H1 (cell line): ENCODE results near the gene RMDN2. TPM values are rescaled to one million over a fixed set of nuclear protein-coding genes. Genes with fewer than 3 reads are reported as not detected.

ENCODE experiments used
- CTCF ChIA-PET: fragments of 300-600 bp; sonication (Branson Sonifier 250); formaldehyde crosslinking; loops from one replicate; lab custom pipeline; 2021; ENCODE audit not compliant: partially characterized antibody; lab: Charles Lee
- POLR2A ChIA-PET: fragments of 300-600 bp; sonication (Branson Sonifier 250); formaldehyde crosslinking; loops from one replicate; lab custom pipeline; 2021; ENCODE audit warnings: inconsistent platforms; ENCODE audit not compliant: partially characterized antibody; lab: Charles Lee
- DNase-seq, 2 experiments: peaks; one replicate each; pipeline versions ENCODE4 v3.0.0 to v3.0.0-alpha.2; 2010 to 2022; ENCODE audit warnings: low spot score in 2 of 2, low read depth in 1 of 2, mixed read lengths in 1 of 2
- FAIRE-seq: peaks from 2 replicates; lab custom pipeline; 2011; peaks lifted over from hg19 to GRCh38; lab: Jason Lieb, UNC
- H2AFZ ChIP-seq: 2 replicates; pipeline ENCODE4 v1.8.1; 2012; ENCODE audit warnings: low read length, inconsistent platforms
- H2AK5ac ChIP-seq: 2 replicates; pipeline ENCODE4 v1.6.1; 2013; ENCODE audit warnings: low read depth, low read length
- H2BK120ac ChIP-seq: replicated peaks from 2 replicates; pipeline ENCODE3; 2013; ENCODE audit warnings: low read depth, low read length, inconsistent platforms
- H2BK12ac ChIP-seq: 2 replicates; pipeline ENCODE4 v1.6.1; 2013; ENCODE audit warnings: low read depth, low read length
- H2BK15ac ChIP-seq: 2 replicates; pipeline ENCODE4 v1.6.1; 2013; ENCODE audit warnings: low read length
- H2BK20ac ChIP-seq: 2 replicates; pipeline ENCODE4 v1.6.1; 2013; ENCODE audit warnings: low read length
- H2BK5ac ChIP-seq: 2 replicates; pipeline ENCODE4 v1.6.1; 2013; ENCODE audit warnings: low read depth, low read length
- H3K14ac ChIP-seq: 2 replicates; pipeline ENCODE4 v1.6.1; 2013; ENCODE audit warnings: inconsistent platforms; ENCODE audit not compliant: insufficient read length
- H3K18ac ChIP-seq: 2 replicates; pipeline ENCODE4 v1.6.1; 2013; ENCODE audit warnings: low read length; ENCODE audit errors: extremely low read depth
- H3K23ac ChIP-seq: 2 replicates; pipeline ENCODE4 v1.6.1; 2013; ENCODE audit warnings: inconsistent platforms; ENCODE audit not compliant: insufficient read length
- H3K23me2 ChIP-seq: 2 replicates; pipeline ENCODE4 v1.6.1; 2013; ENCODE audit warnings: low read depth, low read length
- H3K27ac ChIP-seq: 2 replicates; pipeline ENCODE4 v1.6.1; 2011; ENCODE audit warnings: low read depth, low read length, inconsistent platforms
- H3K27me3 ChIP-seq, 4 experiments: replicated peaks in 1 of 4; 1 replicate in 1 of 4; 2 replicates in 3 of 4; pipeline versions ENCODE4 v1.6.1 to v1.8.1; 2011 to 2013; ENCODE audit warnings: low read length in 3 of 4, mild to moderate bottlenecking in 3 of 4, inconsistent platforms in 2 of 4, mixed read lengths in 2 of 4, moderate library complexity in 1 of 4; ENCODE audit not compliant: control insufficient read depth in 3 of 4, insufficient read depth in 3 of 4; ENCODE audit errors: extremely low read depth in 1 of 4
- H3K36me3 ChIP-seq, 4 experiments: 2 replicates each; pipeline versions ENCODE4 v1.6.1 to v1.8.1; 2011 to 2013; ENCODE audit warnings: mild to moderate bottlenecking in 4 of 4, low read length in 3 of 4, moderate library complexity in 2 of 4, control low read depth in 1 of 4, inconsistent platforms in 1 of 4; ENCODE audit not compliant: insufficient read depth in 4 of 4, control insufficient read depth in 2 of 4
- H3K4ac ChIP-seq: replicated peaks from 2 replicates; pipeline ENCODE3; 2013; ENCODE audit warnings: low read length, low read depth, mixed read lengths, inconsistent platforms; ENCODE audit not compliant: insufficient read length
- H3K4me1 ChIP-seq, 4 experiments: replicated peaks in 1 of 4; 1 replicate in 1 of 4; 2 replicates in 3 of 4; pipeline versions ENCODE4 v1.6.1 to v1.8.1; 2011 to 2013; ENCODE audit warnings: low read length in 3 of 4, inconsistent platforms in 2 of 4, mixed read lengths in 1 of 4; ENCODE audit not compliant: insufficient read depth in 4 of 4, control insufficient read depth in 3 of 4
- H3K4me2 ChIP-seq, 2 experiments: 2 replicates each; pipeline versions ENCODE4 v1.6.1 to v1.8.1; 2011 to 2013; ENCODE audit warnings: low read depth in 2 of 2, low read length in 2 of 2, control low read depth in 1 of 2, inconsistent platforms in 1 of 2, mild to moderate bottlenecking in 1 of 2; ENCODE audit not compliant: insufficient read depth in 1 of 2
- H3K4me3 ChIP-seq, 4 experiments: fragments of 200-600, 300-600 bp in 1 of 4; sonication (generic), shearing (Covaris generic), sonication (Bioruptor Twin) in 1 of 4; 2 replicates each; pipeline versions ENCODE4 v1.5.1 to v1.8.1; 2011 to 2016; ENCODE audit warnings: low read length in 4 of 4, low read depth in 3 of 4, control low read depth in 2 of 4, inconsistent platforms in 2 of 4, mild to moderate bottlenecking in 2 of 4, mixed read lengths in 1 of 4, moderate library complexity in 1 of 4; ENCODE audit not compliant: insufficient read depth in 2 of 4; ENCODE audit errors: extremely low read depth in 1 of 4
- H3K56ac ChIP-seq: replicated peaks from 2 replicates; pipeline ENCODE3; 2013; ENCODE audit warnings: low read depth, mild to moderate bottlenecking, mixed read lengths, low read length, inconsistent platforms; ENCODE audit not compliant: insufficient read length
- H3K79me1 ChIP-seq: 2 replicates; pipeline ENCODE4 v1.6.1; 2013; ENCODE audit warnings: low read depth, low read length, control low read depth
- H3K79me2 ChIP-seq, 2 experiments: 2 replicates each; pipeline versions ENCODE4 v1.6.1 to v1.8.1; 2012 to 2013; ENCODE audit warnings: low read length in 2 of 2, mild to moderate bottlenecking in 2 of 2, inconsistent platforms in 1 of 2; ENCODE audit not compliant: insufficient read depth in 2 of 2, control insufficient read depth in 1 of 2
- H3K9ac ChIP-seq, 4 experiments: replicated peaks in 1 of 4; 1 replicate in 1 of 4; 2 replicates in 3 of 4; pipeline versions ENCODE4 v1.6.1 to v1.8.1; 2011 to 2013; ENCODE audit warnings: low read depth in 3 of 4, low read length in 3 of 4, control low read depth in 2 of 4, mild to moderate bottlenecking in 2 of 4, moderate library complexity in 2 of 4, inconsistent platforms in 1 of 4; ENCODE audit errors: extremely low read depth in 1 of 4
- H3K9me3 ChIP-seq, 2 experiments: 2 replicates each; pipeline versions ENCODE4 v1.6.1 to v1.8.1; 2012 to 2013; ENCODE audit warnings: mild to moderate bottlenecking in 2 of 2, moderate library complexity in 2 of 2, control low read depth in 1 of 2, inconsistent platforms in 1 of 2, low read depth in 1 of 2, low read length in 1 of 2, mixed read lengths in 1 of 2; ENCODE audit not compliant: insufficient read depth in 2 of 2
- H4K20me1 ChIP-seq, 2 experiments: replicated peaks in 1 of 2; 2 replicates each; pipeline versions ENCODE3 to v1.8.1; 2011 to 2013; ENCODE audit warnings: inconsistent platforms in 2 of 2, low read length in 2 of 2, mild to moderate bottlenecking in 1 of 2; ENCODE audit not compliant: insufficient read depth in 2 of 2, control insufficient read depth in 1 of 2
- H4K5ac ChIP-seq: 2 replicates; pipeline ENCODE4 v1.6.1; 2013; ENCODE audit warnings: low read length, low read depth, mixed read lengths, inconsistent platforms; ENCODE audit not compliant: insufficient read length
- H4K8ac ChIP-seq: 2 replicates; pipeline ENCODE4 v1.8.0; 2013; ENCODE audit warnings: mild to moderate bottlenecking, moderate library complexity, low read length, inconsistent platforms; ENCODE audit not compliant: insufficient read depth; ENCODE audit errors: extremely low read depth
- H4K91ac ChIP-seq: replicated peaks from 2 replicates; pipeline ENCODE3; 2013; ENCODE audit warnings: low read length, mixed read lengths, inconsistent platforms; ENCODE audit not compliant: insufficient read length
- CHD2 ChIP-seq: IDR thresholded peaks from 2 replicates; pipeline ENCODE4 v1.6.1; 2012; ENCODE audit warnings: low read length, improper control_type of control experiment
- EZH2 ChIP-seq: fragments of 200-600 bp; sonication (generic); IDR thresholded peaks from 2 replicates; pipeline ENCODE4 v1.7.1; 2012; ENCODE audit warnings: low read depth, mild to moderate bottlenecking, moderate library complexity, low read length, inconsistent platforms; ENCODE audit not compliant: severe bottlenecking
- FOSL1 ChIP-seq: IDR thresholded peaks from 2 replicates; pipeline ENCODE4 v1.6.1; 2011; ENCODE audit warnings: mild to moderate bottlenecking, low read depth, low read length, moderate library complexity; ENCODE audit not compliant: insufficient read depth
- HDAC2 ChIP-seq, 2 experiments: fragments of 300-600 bp in 1 of 2; sonication (generic) in 1 of 2; IDR thresholded peaks; 2 replicates each; pipeline ENCODE4 v1.6.1; 2011 to 2012; ENCODE audit warnings: low read depth in 2 of 2, low read length in 2 of 2, mild to moderate bottlenecking in 2 of 2, moderate library complexity in 2 of 2, borderline replicate concordance in 1 of 2, inconsistent platforms in 1 of 2
- HDAC6 ChIP-seq: IDR thresholded peaks from one replicate; pipeline ENCODE4 v1.7.1; 2012; ENCODE audit warnings: low read depth, mild to moderate bottlenecking, inconsistent platforms, low read length, moderate library complexity
- JUND ChIP-seq: IDR thresholded peaks from 2 replicates; pipeline ENCODE4 v1.6.1; 2011; ENCODE audit warnings: mild to moderate bottlenecking, improper control_type of control experiment, low read length
- KDM1A ChIP-seq: fragments of 200-600, 300-600 bp; sonication (generic); IDR thresholded peaks from 2 replicates; pipeline ENCODE4 v1.7.1; 2016; ENCODE audit warnings: mild to moderate bottlenecking, low read length, borderline replicate concordance
- PHF8 ChIP-seq: fragments of 200-600 bp; sonication (generic); conservative IDR thresholded peaks from 2 replicates; pipeline ENCODE4 v1.7.1; 2012; ENCODE audit warnings: low read depth, mild to moderate bottlenecking, inconsistent platforms, low read length, moderate library complexity
- POLR2A ChIP-seq, 2 experiments: IDR thresholded peaks; 1 replicate in 1 of 2; 2 replicates in 1 of 2; pipeline ENCODE4 v1.6.1; 2011; ENCODE audit warnings: low read depth in 2 of 2, low read length in 2 of 2, mild to moderate bottlenecking in 2 of 2; ENCODE audit errors: control extremely low read depth in 1 of 2
- RAD21 ChIP-seq, 2 experiments: IDR thresholded peaks in 1 of 2; conservative IDR thresholded peaks in 1 of 2; 2 replicates each; pipeline ENCODE4 v1.6.1; 2011; ENCODE audit warnings: low read depth in 2 of 2, low read length in 2 of 2, improper control_type of control experiment in 1 of 2, inconsistent platforms in 1 of 2, mild to moderate bottlenecking in 1 of 2, moderate library complexity in 1 of 2
- RFX5 ChIP-seq: IDR thresholded peaks from 2 replicates; pipeline ENCODE4 v1.6.1; 2011; ENCODE audit warnings: low read depth, low read length, improper control_type of control experiment, borderline replicate concordance
- SIX5 ChIP-seq: IDR thresholded peaks from 2 replicates; pipeline ENCODE4 v1.6.1; 2011; ENCODE audit warnings: mild to moderate bottlenecking, low read depth, low read length
- SP1 ChIP-seq: IDR thresholded peaks from 2 replicates; pipeline ENCODE4 v1.6.1; 2011; ENCODE audit warnings: low read depth, low read length
- TBP ChIP-seq: IDR thresholded peaks from 2 replicates; pipeline ENCODE4 v1.6.1; 2011; ENCODE audit warnings: low read depth, low read length, improper control_type of control experiment
- TCF12 ChIP-seq: IDR thresholded peaks from 2 replicates; pipeline ENCODE4 v1.6.1; 2011; ENCODE audit warnings: low read depth, mild to moderate bottlenecking, low read length
- WGBS, 2 experiments: shearing (Covaris generic) in 1 of 2; methylation state at CpG; one replicate each; pipeline versions ENCODE4 v1.1.6 to v1.1.7; 2013 to 2015; ENCODE audit warnings: low lambda C conversion rate in 2 of 2, mixed read lengths in 2 of 2, inconsistent platforms in 1 of 2, low coverage in 1 of 2, missing lambda C conversion rate in 1 of 2; ENCODE audit not compliant: insufficient replicate concordance in 2 of 2, insufficient coverage in 1 of 2, insufficient read length in 1 of 2; ENCODE audit errors: extremely low coverage in 1 of 2, missing lambda C conversion rate in 1 of 2; 5-methylcytosine and 5-hydroxymethylcytosine counted together
- polyA plus RNA-seq, 7 experiments: library from polyadenylated mRNA; depleted of rRNA in 3 of 7; stranded (reverse) in 5 of 7; unstranded in 2 of 7; fragments of >200 nt in 5 of 7; fragments of 200-250 nt in 2 of 7; gene quantifications; 1 replicate in 5 of 7; 2 replicates in 1 of 7; 4 replicates in 1 of 7; pipeline versions ENCODE4 v1.2.1 to v1.2.3, GENCODE V29; 2011 to 2013; ENCODE audit warnings: missing spikeins in 2 of 7, mixed read lengths in 2 of 7
- total RNA-seq: library from RNA; stranded (reverse); fragmentation: NEBNext Ultra II Directional; extraction: Animal tissue kit (Norgen Biotek cat#: 25700); gene quantifications from 2 replicates; pipeline ENCODE4 v1.2.1, GENCODE V29; 2021

Gene RMDN2
- total and polyA plus RNA-seq, 2 of the 8 experiments (the other 6 are each of a cell fraction or from before 2014, with no cell fraction given): 0.53 to 3.0 TPM

DNA sequence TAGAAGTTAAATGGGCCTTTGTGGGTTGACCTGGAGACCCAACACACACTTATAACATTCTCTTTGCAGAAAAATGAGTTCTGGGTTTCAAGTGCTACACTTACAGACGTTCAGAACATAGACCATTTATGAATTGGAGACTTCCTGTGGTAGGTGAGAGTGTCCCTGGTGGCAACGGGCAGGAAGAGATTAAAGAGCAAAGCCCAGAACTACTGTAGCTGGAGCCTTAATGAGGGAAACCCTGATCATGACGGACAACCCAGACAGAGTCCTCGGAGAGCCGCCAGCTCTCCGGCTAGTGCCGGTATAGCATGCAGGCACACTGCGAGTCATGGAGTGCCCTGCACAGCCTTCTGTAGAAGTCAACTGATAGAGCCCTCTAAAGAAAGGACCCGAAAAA lies 44.5 kb upstream of the RMDN2 start:
- no peak overlapping the region for H2BK15ac ChIP-seq
- H4K8ac ChIP-seq: no peak overlapping the region
- H3K18ac ChIP-seq: no peak overlapping the region
- H2AFZ ChIP-seq: no peak overlapping the region
- FAIRE-seq (no peak), DNase-seq (no peak)
- H2BK20ac ChIP-seq: no peak overlapping the region
- no peak overlapping the region for H3K4me2 ChIP-seq
- no peak overlapping the region for H3K27ac ChIP-seq
- no peak overlapping the region for H3K23ac ChIP-seq
- H3K23me2 ChIP-seq: no peaks in the 10 kb centered on the region; the same call in 1 of the 2 replicates
- H4K91ac ChIP-seq: no peak overlapping the region
- H3K9me3 ChIP-seq: no peaks in the 10 kb centered on the region
- CTCF ChIA-PET: interaction anchor here (0.7 to 12.7 kb wide), 8 partner anchors 8 to 609 kb away, joined by 3 to 192 read pairs (median 4); no protein-coding TSS in a partner anchor
- H3K9ac ChIP-seq: no peak overlapping the region
- no peak overlapping the region for H2BK12ac ChIP-seq
- no peaks in the 10 kb centered on the region for H3K79me2 ChIP-seq
- no peaks in the 10 kb centered on the region for H4K20me1 ChIP-seq
- H3K4me3 ChIP-seq: no peak overlapping the region
- no peak overlapping the region for H2AK5ac ChIP-seq
- H3K27me3 ChIP-seq: no peaks in the 10 kb centered on the region
- H3K4me1 ChIP-seq: peaks cover 4 to 12% (median 5%) of the 10 kb centered on the region in 4 experiments; a peak in 5 of 7 replicates
- POLR2A ChIA-PET: no interaction called here
- H3K56ac ChIP-seq: no peak overlapping the region
- H4K5ac ChIP-seq: no peak overlapping the region
- H3K36me3 ChIP-seq: no peaks in the 10 kb centered on the region
- H3K79me1 ChIP-seq: no peaks in the 10 kb centered on the region
- no peak overlapping the region for H2BK5ac ChIP-seq
- 91% methylated on average over 9 of the region's 9 CpGs; no CpG with 5 or more reads in 1 of the 2 experiments for WGBS, 2 experiments
- H3K14ac ChIP-seq: no peak overlapping the region
- H2BK120ac ChIP-seq: no peak overlapping the region
- H3K4ac ChIP-seq: no peak overlapping the region
- TF ChIP-seq HDAC2 (IDR thresholded peaks at IDR 0.05; ENCODE audit: borderline replicate concordance in 1 of 2, low read depth in 2 of 2, low read length in 2 of 2): no peak
- TF ChIP-seq SIX5: no peak
- TF ChIP-seq KDM1A: no peak
- TF ChIP-seq EZH2: no peak
- no peak for TF ChIP-seq HDAC6
- no peak for TF ChIP-seq RAD21 (IDR thresholded peaks at IDR 0.05 in 1 of 2, conservative IDR thresholded peaks at IDR 0.05 in 1 of 2; ENCODE audit: low read depth in 2 of 2, low read length in 2 of 2)
- TF ChIP-seq RFX5: no peak
- no peak for TF ChIP-seq SP1
- no peak for TF ChIP-seq FOSL1
- TF ChIP-seq JUND: no peak
- no peak for TF ChIP-seq POLR2A (IDR thresholded peaks at IDR 0.05; ENCODE audit: control extremely low read depth in 1 of 2, low read depth in 2 of 2, low read length in 2 of 2)
- no peak for TF ChIP-seq PHF8
- TF ChIP-seq CHD2: no peak
- no peak for TF ChIP-seq TCF12
- TF ChIP-seq TBP: no peak
